ENCODE results near the gene MAP1S. TPM values are rescaled to one million over a fixed set of nuclear protein-coding genes. Genes with fewer than 3 reads are reported as not detected.

Gene MAP1S
- total RNA-seq, 1 donor from 2014 or later, result 80.5 TPM

DNA sequence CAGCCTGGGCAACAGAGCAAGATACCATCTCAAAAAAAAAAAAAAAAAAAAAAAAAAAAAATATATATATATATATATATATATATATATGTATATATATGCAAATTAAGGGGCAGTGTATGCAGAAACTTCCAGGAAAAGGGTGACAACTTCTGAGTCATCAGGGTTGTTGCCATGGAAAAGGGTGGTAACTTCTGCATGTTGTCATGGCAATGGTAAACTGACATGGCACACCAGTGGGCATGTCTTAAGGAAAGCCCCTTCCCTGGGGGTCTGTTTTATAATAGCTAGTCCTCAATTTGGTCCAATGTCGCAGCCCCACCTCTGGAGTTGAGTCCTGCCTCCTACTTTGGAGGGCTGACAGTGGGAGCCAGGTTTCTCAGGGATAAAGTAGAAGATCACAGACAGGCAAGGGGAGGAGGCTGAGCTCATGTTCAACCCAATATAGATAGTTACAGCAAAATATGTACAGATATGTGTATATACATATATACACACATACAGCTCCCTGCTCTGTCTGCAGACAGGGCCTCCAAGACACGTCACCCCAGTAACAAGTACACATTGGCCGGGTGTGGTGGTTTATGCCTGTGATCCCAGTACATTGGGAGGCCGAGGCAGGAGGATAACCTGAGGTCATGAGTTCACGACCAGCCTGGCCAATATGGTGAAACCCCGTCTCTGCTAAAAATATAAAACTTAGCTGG lies 24.7 kb downstream of the MAP1S start:
- intact Hi-C loops (cut with micrococcal nuclease), result no loop called here
- H3K27ac Mint-ChIP-seq, result no peak overlapping the region
- H3K9me3 Mint-ChIP-seq, result no peaks in the 10 kb centered on the region
- H3K4me1 Mint-ChIP-seq, result peaks cover 50% of the 10 kb centered on the region
- ChIA-PET CTCF (interaction anchor here (1.1 kb wide), 1 partner anchor 11 kb away, joined by 3 read pairs; no protein-coding TSS in a partner anchor), POLR2A (interaction anchor here (0.6 to 7.5 kb wide), 5 partner anchors 9 to 300 kb away, joined by 4 to 108 read pairs (median 4); partner anchors contain the start of genes FCHO1, JAK3 and MAP1S)
- H3K36me3 Mint-ChIP-seq (ENCODE audit: low read depth), result no peaks in the 10 kb centered on the region
- DNase-seq (no peak), ATAC-seq (ENCODE audit: low read depth) (no peak)
- H3K27me3 Mint-ChIP-seq, result no peaks in the 10 kb centered on the region
- TF ChIP-seq, protein P1, sequence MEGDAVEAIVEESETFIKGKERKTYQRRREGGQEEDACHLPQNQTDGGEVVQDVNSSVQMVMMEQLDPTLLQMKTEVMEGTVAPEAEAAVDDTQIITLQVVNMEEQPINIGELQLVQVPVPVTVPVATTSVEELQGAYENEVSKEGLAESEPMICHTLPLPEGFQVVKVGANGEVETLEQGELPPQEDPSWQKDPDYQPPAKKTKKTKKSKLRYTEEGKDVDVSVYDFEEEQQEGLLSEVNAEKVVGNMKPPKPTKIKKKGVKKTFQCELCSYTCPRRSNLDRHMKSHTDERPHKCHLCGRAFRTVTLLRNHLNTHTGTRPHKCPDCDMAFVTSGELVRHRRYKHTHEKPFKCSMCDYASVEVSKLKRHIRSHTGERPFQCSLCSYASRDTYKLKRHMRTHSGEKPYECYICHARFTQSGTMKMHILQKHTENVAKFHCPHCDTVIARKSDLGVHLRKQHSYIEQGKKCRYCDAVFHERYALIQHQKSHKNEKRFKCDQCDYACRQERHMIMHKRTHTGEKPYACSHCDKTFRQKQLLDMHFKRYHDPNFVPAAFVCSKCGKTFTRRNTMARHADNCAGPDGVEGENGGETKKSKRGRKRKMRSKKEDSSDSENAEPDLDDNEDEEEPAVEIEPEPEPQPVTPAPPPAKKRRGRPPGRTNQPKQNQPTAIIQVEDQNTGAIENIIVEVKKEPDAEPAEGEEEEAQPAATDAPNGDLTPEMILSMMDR (IDR thresholded peaks at IDR 0.05), result no peak
- no peak overlapping the region for H3K4me3 Mint-ChIP-seq

DNA sequence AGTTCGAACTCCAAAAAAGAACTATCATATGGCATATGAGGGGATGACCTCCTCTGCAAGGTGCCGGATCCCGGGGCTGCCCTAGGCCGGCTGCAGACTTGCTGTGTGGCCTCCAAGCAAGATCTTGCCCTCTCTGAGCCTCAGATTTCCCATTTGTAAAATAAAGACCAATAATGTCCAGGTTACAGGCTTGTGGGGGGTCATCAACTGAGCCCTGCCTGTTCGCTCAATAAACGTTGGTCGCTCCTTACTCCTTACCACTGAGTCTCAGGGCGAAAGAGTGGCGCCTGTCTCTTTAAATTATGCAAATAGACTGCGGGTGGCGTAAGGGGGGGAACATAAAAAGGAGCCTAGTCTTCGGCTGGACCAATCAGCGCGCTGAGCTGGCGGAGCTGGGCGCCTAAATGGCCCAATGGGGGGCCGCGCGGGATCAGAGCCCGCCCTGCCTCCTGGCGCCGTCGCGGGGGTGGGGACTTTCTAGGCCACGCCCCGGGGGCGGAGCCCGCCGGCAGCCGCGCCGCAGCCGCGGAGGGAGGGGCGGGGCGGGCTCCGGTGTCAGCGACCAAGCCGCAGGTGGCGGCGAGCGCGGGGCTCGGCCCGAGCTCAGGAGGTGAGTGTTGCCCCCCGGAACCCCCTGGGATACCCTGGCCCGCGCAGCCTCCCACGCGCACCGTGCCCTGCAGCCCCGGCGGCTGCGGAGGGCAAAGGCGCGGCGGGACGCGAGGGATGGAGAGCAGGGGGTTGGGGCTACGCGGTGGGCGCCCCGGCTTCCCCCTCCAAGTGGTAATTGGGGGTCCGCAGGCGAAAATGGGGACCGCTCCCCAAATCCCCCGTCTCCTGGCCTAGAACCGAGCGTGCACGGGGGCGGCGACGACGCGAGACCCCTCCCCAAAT lies 28.2 kb downstream of the MAP1S start:
- Mint-ChIP-seq H3K27me3 (no peaks in the 10 kb centered on the region), H3K4me3 (peak overlapping the region; percentile 79), H3K36me3 (ENCODE audit: low read depth) (peaks cover 3% of the 10 kb centered on the region), H3K4me1 (peaks cover 59% of the 10 kb centered on the region), H3K27ac (peak overlapping the region; percentile 70), H3K9me3 (no peaks in the 10 kb centered on the region)
- intact Hi-C loops (cut with micrococcal nuclease), result loop anchor here (1.0 kb wide), 4 partner anchors 8 to 29 kb away; partner anchors contain the start of gene MAP1S
- TF ChIP-seq, protein P1 (IDR thresholded peaks at IDR 0.05), result no peak
- DNase-seq, result peak; percentile 97
- ChIA-PET CTCF (interaction anchor here (1.4 to 1.6 kb wide), 3 partner anchors 21 to 43 kb away, joined by 3 to 5 read pairs (median 3); no protein-coding TSS in a partner anchor), POLR2A (interaction anchor here (0.6 to 2.4 kb wide), 7 partner anchors 8 to 235 kb away, joined by 3 to 17 read pairs (median 3); partner anchors contain the start of genes JAK3, MAP1S and RPL18A)
- ATAC-seq (ENCODE audit: low read depth), result peak; percentile 83

DNA sequence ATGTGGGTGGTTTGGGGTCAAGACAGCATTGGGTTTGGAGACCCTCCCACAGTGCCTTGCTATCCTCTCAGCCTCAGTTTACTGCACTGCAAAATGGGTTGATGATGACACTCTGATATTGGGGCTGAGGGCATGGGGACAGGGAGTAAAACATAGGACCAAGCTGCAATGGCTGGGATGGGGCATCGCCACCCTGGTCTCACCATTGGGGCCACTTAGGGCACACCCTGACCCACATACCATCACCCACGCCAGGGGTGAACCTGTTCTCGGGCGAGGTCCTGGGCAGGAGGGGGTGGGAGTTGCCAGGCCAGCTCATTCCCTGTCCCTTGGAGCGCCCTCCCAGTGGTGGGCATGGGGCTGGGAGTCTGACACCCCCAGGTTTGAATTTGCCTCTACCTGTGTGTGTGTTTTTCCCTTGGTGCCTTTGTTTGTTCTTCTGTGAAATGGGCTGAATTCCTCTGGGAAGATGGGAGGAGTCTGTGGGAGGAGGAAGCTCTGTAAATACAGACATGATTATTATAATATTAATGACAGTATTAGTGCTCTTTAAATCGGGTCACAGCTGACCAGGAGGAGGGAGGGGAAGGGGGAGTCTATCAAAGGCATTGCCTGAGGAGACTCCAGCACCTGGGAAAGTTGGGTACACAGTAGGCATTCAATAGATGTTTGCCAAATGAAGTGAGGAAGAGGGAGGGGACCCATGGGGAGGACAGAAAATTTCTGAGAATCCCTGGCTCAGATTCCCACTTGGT lies 29.8 kb downstream of the MAP1S start:
- no peak for DNase-seq
- Mint-ChIP-seq H3K9me3 (no peaks in the 10 kb centered on the region), H3K27ac (peak overlapping the region; percentile 46), H3K27me3 (no peaks in the 10 kb centered on the region), H3K4me1 (peaks cover 68% of the 10 kb centered on the region), H3K36me3 (ENCODE audit: low read depth) (peaks cover 6% of the 10 kb centered on the region), H3K4me3 (peak overlapping the region; percentile 79)
- no peak for ATAC-seq (ENCODE audit: low read depth)
- ChIA-PET CTCF (interaction anchor here (0.5 to 1.6 kb wide), 2 partner anchors 18 to 27 kb away, joined by 3 read pairs; no protein-coding TSS in a partner anchor), POLR2A (interaction anchor here (0.7 to 7.1 kb wide), 5 partner anchors 7 to 220 kb away, joined by 3 to 108 read pairs (median 3); partner anchors contain the start of gene RPL18A)
- intact Hi-C loops (cut with micrococcal nuclease), result no loop called here
- TF ChIP-seq, protein P1 (IDR thresholded peaks at IDR 0.05), result no peak

DNA sequence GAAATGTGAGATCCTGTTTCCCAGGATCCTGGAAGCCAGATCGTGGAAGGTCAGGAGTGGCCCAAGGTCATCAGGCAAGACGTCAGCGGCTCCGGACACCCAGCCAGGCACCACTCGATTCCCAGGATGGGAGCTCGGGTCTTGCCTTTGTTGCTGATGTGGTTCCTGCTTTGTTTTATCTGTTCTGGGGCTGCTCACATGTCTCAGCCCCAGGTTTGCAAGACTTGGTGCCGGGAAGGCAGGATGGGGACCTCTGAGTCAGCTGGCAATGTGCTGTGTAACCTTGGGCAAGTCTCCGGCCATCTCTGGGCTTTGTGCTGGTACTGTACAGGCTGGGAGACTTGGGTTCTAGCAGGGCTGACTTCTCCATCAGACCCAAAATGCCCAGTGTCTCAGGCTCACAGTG lies 30.6 kb downstream of the MAP1S start:
- Mint-ChIP-seq H3K4me3 (peak overlapping the region; percentile 79), H3K27ac (peak overlapping the region; percentile 65), H3K9me3 (no peaks in the 10 kb centered on the region), H3K27me3 (no peaks in the 10 kb centered on the region), H3K4me1 (peaks cover 73% of the 10 kb centered on the region), H3K36me3 (ENCODE audit: low read depth) (peaks cover 12% of the 10 kb centered on the region)
- CTCF ChIA-PET, result interaction anchor here (1.8 kb wide), 1 partner anchor 17 kb away, joined by 7 read pairs; no protein-coding TSS in a partner anchor
- POLR2A ChIA-PET, result interaction anchor here (0.6 to 7.1 kb wide), 7 partner anchors 8 to 344 kb away, joined by 3 to 109 read pairs (median 29); partner anchors contain the start of genes BST2, JAK3 and MAP1S
- TF ChIP-seq, protein P1 (IDR thresholded peaks at IDR 0.05), result no peak
- no peak for ATAC-seq (ENCODE audit: low read depth)
- intact Hi-C loops (cut with micrococcal nuclease), result loop anchor here (10.0 kb wide), 3 partner anchors 255 to 415 kb away; partner anchors contain the start of genes ANO8, ARRDC2, GTPBP3 and MAST3
- no peak for DNase-seq

Measured in activated B cell treated with CpG ODN at 0.5 μM for 24 hours (primary cell).